Fibroblast of mammary gland (primary cell): Measurements from ENCODE around the gene SLC9A5.
A peak's percentile ranks its signal among the peaks of the same experiment; 100 is the strongest.

Experiments
- DNase-seq: peaks from one replicate; pipeline ENCODE4 v3.0.0-alpha.2; 2010; ENCODE audit warnings: low read depth
- H3K4me3 ChIP-seq: 2 replicates; pipeline ENCODE4 v1.5.1; 2011; ENCODE audit warnings: low read depth, mild to moderate bottlenecking, low read length, moderate library complexity; ENCODE audit not compliant: control insufficient read depth
- TF ChIP-seq, protein P1 (sequence below): conservative IDR thresholded peaks from 2 replicates; pipeline ENCODE4 v1.5.1; 2011; ENCODE audit warnings: low read depth, low read length, inconsistent platforms; ENCODE audit not compliant: control insufficient read depth, insufficient read depth

Gene SLC9A5

DNA sequence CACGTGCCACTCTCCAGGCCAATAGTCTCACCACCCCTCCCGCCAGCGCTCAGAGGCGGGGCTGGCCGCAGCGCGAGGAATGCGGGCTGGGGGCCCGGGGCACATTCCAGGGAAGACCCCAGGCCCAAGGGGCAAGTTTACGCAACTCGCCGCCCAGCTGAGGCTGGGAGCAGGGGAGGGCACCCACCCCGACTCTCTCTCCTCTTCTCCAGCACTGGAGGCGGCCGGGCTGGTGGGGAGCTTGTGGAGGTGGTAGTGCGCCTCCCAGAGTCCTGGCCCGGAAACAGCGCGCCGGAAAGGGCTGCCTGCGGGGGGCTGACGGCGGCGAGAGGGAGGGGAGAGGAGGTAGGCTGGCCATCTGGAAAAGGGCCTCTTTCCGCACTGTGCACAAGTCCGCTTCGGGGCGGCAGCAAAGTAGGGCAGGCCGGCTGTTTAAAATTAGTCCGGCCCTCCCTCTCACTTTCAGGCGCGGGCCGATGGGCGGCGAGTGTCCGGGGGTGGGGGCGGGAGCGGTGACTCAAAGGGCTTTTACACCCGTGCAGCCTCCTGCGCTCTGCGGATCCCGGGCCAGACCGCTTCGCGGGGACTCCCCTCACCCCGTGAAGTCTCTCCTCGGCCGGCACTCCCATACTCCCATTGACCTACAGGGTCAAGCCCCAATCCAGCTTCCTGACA lies 2.6 kb upstream of the SLC9A5 start:
- peak overlapping the region; percentile 89 for H3K4me3 ChIP-seq
- TF ChIP-seq, protein P1, sequence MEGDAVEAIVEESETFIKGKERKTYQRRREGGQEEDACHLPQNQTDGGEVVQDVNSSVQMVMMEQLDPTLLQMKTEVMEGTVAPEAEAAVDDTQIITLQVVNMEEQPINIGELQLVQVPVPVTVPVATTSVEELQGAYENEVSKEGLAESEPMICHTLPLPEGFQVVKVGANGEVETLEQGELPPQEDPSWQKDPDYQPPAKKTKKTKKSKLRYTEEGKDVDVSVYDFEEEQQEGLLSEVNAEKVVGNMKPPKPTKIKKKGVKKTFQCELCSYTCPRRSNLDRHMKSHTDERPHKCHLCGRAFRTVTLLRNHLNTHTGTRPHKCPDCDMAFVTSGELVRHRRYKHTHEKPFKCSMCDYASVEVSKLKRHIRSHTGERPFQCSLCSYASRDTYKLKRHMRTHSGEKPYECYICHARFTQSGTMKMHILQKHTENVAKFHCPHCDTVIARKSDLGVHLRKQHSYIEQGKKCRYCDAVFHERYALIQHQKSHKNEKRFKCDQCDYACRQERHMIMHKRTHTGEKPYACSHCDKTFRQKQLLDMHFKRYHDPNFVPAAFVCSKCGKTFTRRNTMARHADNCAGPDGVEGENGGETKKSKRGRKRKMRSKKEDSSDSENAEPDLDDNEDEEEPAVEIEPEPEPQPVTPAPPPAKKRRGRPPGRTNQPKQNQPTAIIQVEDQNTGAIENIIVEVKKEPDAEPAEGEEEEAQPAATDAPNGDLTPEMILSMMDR = peak; percentile 13
- peak; percentile 90 for DNase-seq

DNA sequence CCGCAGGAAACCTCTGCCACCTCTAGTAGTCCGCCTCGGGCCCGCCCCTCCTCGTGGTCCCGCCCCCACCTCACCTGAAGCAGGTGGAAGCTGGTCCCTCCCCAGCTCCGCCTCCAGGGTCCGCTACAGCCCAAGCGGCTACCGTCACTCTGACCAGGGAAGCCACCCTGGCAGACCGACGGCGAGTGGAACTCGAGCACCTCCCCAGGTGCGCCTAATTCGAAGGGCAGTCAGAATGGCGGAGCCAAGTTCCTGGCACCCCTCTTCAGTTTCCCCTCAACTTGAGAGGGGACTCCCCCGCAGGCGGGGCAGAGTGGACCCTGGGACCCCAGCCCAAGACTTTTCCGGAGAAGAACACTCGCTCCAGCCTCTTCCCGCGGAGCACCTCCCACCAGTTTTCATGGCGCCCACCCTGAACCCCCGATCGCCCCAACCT lies 2.0 kb upstream of the SLC9A5 start:
- TF ChIP-seq, protein P1 = no peak
- peak overlapping the region; percentile 89 for H3K4me3 ChIP-seq
- no peak for DNase-seq

GRCh38 chr16:67247192-67248072 lies 1.3 kb upstream of the SLC9A5 start, which contains the start of gene FHOD1:
TSS of gene FHOD1 (minus strand) at chr16:67247481. CDS start at chr16:67247410, 71 bp downstream.
- TF ChIP-seq, protein P1 = no peak
- H3K4me3 ChIP-seq = peak within 1 kb of the TSS; percentile 89
- peak; percentile 93 for DNase-seq

- TF ChIP-seq, protein P1 = no peak
- no peak for DNase-seq
- H3K4me3 ChIP-seq = peak overlapping the region; percentile 55
Measured at GRCh38 chr16:67248073-67248400, 742 bp upstream of the SLC9A5 start.

DNA sequence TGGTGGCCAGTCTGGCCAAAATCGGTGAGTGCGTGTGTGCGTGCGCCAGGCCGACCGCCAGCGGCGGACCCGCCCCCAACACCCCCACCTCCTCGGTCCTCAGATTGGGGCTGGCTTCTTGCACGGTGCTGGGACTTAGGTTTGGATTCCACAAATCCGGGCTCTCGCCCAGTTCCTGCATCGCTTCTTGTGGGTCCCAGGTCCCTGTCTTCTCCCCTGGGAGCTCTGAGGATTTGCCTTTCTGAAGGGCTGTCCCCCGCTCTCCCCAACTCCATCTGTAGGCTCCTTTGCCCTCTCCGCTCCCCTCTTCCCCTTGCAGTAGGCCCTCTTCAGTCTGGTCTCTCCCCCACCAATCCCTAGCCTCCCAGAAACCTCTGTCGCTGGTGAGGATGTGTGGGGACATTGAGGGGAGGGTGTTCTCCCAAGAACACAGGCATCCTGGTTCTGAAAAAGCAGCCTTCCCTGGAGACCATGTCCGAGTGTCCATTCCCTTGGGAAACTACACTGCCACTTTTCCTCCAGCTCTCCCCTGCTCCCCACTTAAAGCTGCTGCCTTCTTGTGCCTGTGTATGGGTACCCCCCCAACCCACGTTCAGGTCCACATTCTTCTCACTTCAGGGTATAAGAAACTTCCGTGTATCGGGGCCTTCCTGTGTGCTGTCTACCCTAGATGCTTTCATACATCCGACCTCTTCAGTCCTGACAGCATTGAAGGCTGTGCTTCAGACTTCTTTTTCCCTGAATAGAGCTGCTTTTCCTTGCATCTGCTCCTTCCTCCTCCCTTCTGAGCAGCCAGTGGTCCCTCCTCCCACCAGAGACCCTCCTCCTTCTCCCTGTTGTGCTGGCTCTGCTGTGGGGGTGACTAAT lies 632 bp downstream of the SLC9A5 start:
- no peak for DNase-seq
- TF ChIP-seq, protein P1 = no peak
- H3K4me3 ChIP-seq = peak overlapping the region; percentile 55

DNA sequence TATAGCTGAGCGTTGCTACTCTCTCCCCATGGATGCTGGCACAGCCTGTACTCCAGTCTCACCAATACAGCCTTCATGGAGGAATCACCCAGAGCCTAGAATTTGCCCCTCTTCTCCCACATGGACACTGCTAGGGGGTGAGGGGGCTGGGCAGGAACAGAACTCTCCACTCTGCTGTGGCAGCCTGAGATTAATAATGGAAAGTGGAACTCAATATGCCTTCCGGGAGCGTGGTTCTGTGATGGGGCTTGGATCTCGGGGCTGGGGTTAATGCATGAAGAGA lies 1.2 kb downstream of the SLC9A5 start:
- TF ChIP-seq, protein P1 = no peak
- DNase-seq = no peak
- no peak overlapping the region for H3K4me3 ChIP-seq
